GM23248 (cell line): ENCODE measurements around the gene APH1A. TPM values are rescaled to one million over a fixed set of nuclear protein-coding genes. Genes with fewer than 3 reads are reported as not detected.
"Not testable (repeated sequence)": the region's sequence is repeated elsewhere in the genome, so short reads cannot be mapped to it uniquely, and the experiment has no call there.

Experiments used
- DNase-seq: peaks from one replicate; pipeline ENCODE4 v3.0.0-alpha.2; 2015
- H2AFZ ChIP-seq: fragments of 200-600 bp; sonication (generic); 2 replicates; pipeline ENCODE4 v1.6.1; 2016; ENCODE audit warnings: antibody characterized with exemption
- H3F3A ChIP-seq: fragments of 200-600 bp; sonication (generic); 2 replicates; pipeline ENCODE4 v1.6.1; 2016; ENCODE audit warnings: mild to moderate bottlenecking, antibody characterized with exemption, mixed run types; ENCODE audit not compliant: insufficient read depth
- H3K27ac ChIP-seq: fragments of 200-600 bp; sonication (generic); 2 replicates; pipeline ENCODE4 v1.5.1; 2016; ENCODE audit warnings: mild to moderate bottlenecking
- H3K27me3 ChIP-seq: fragments of 200-600 bp; sonication (generic); replicated peaks from 2 replicates; pipeline ENCODE4 v1.6.1; 2016; ENCODE audit warnings: mild to moderate bottlenecking; ENCODE audit not compliant: insufficient read depth
- H3K36me3 ChIP-seq: fragments of 200-600 bp; sonication (generic); 2 replicates; pipeline ENCODE4 v1.6.1; 2016; ENCODE audit warnings: low read depth, mild to moderate bottlenecking
- H3K4me1 ChIP-seq: fragments of 200-600 bp; sonication (generic); 2 replicates; pipeline ENCODE4 v1.6.1; 2016; ENCODE audit warnings: mild to moderate bottlenecking; ENCODE audit not compliant: insufficient read depth
- H3K4me2 ChIP-seq: fragments of 200-600 bp; sonication (generic); one replicate; pipeline ENCODE4 v1.6.1; 2016; ENCODE audit warnings: mild to moderate bottlenecking; ENCODE audit not compliant: unreplicated experiment
- H3K4me3 ChIP-seq: fragments of 200-600 bp; sonication (generic); 2 replicates; pipeline ENCODE4 v1.5.1; 2016; ENCODE audit warnings: mild to moderate bottlenecking
- H3K79me2 ChIP-seq: fragments of 200-600 bp; sonication (generic); 2 replicates; pipeline ENCODE4 v1.6.1; 2016; ENCODE audit warnings: mild to moderate bottlenecking; ENCODE audit not compliant: insufficient read depth
- H3K9ac ChIP-seq: fragments of 200-600 bp; sonication (generic); 2 replicates; pipeline ENCODE4 v1.6.1; 2016; ENCODE audit warnings: mild to moderate bottlenecking
- H3K9me2 ChIP-seq: fragments of 200-600 bp; sonication (generic); 2 replicates; pipeline ENCODE4 v1.6.1; 2016; ENCODE audit warnings: mixed run types, mild to moderate bottlenecking, moderate library complexity; ENCODE audit not compliant: insufficient read depth
- H3K9me3 ChIP-seq: fragments of 200-600 bp; sonication (generic); one replicate; pipeline ENCODE4 v1.6.1; 2017; ENCODE audit warnings: low read depth
- H4K20me1 ChIP-seq: fragments of 200-600 bp; sonication (generic); 2 replicates; pipeline ENCODE4 v1.6.0; 2016; ENCODE audit not compliant: insufficient read depth
- EZH2 ChIP-seq: fragments of 200-600 bp; sonication (generic); IDR thresholded peaks from 2 replicates; pipeline ENCODE4 v1.6.1; 2018; ENCODE audit warnings: antibody characterized with exemption, mild to moderate bottlenecking; ENCODE audit not compliant: insufficient read depth, poor library complexity, severe bottlenecking
- EZH2phosphoT487 ChIP-seq: fragments of 200-600 bp; sonication (generic); IDR thresholded peaks from 2 replicates; pipeline ENCODE4 v1.6.1; 2018; ENCODE audit warnings: antibody characterized with exemption, moderate library complexity, mild to moderate bottlenecking, low read depth; ENCODE audit not compliant: insufficient read depth
- WGBS, 2 experiments: methylation state at CpG; one replicate each; pipeline ENCODE4 v1.1.6; 2015 to 2017; ENCODE audit warnings: low lambda C conversion rate in 2 of 2, low coverage in 1 of 2; ENCODE audit errors: missing lambda C conversion rate in 2 of 2; 5-methylcytosine and 5-hydroxymethylcytosine counted together
- in situ Hi-C: fragments of 300-500 bp; cut with MboI; formaldehyde crosslinking; loops from 2 replicates; pipeline ENCODE4 v1.15.0; 2020
- polyA plus RNA-seq: library from polyadenylated mRNA; unstranded; fragments of >200 nt; fragmentation: Nextera tagmentation; extraction: Ambion mirVana; gene quantifications from 2 replicates; pipeline ENCODE4 v1.2.1, GENCODE V29; 2016
- total RNA-seq: library from RNA; depleted of rRNA; stranded (reverse); fragments of >200 nt; shearing (Covaris generic); gene quantifications from 2 replicates; pipeline ENCODE4 v1.2.3, GENCODE V29; 2014

Gene APH1A
- total and polyA plus RNA-seq, 2 experiments from 2014 or later = 32.4 to 104 TPM

DNA sequence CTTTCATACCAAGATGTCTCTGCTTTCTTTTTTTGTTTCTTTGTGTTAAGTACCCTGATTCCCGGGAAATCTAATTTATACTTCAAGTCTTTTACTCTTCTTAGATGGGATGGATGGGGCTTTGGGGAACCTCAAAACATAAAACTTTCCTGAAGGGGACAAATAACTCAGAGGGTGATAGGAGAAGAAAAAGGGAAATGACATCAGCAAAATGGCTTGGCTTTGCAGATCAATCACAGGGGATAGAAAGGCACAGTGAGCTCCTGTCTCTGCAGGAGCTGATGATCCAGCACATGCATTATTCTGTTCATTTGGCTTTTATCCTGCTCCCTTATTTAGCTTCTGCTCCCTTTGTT, 12.6 kb downstream of the APH1A start:
- Histone ChIP-seq H2AFZ (peak overlapping the region; percentile 92), H4K20me1 (no peaks in the 10 kb centered on the region), H3K4me2 (peak overlapping the region; percentile 82), H3K9me3 (no peaks in the 10 kb centered on the region), H3K4me3 (peak overlapping the region; percentile 63), H3K9ac (peak overlapping the region; percentile 64), H3K9me2 (no peaks in the 10 kb centered on the region), H3K27ac (peak overlapping the region; percentile 27; the same call in 1 of the 2 replicates), H3K36me3 (no peaks in the 10 kb centered on the region), H3K4me1 (peaks cover 11% of the 10 kb centered on the region), H3K79me2 (no peaks in the 10 kb centered on the region), H3K27me3 (no peaks in the 10 kb centered on the region; the same call in none of the 2 replicates), H3F3A (peaks cover 15% of the 10 kb centered on the region)
- in situ Hi-C loops = no loop called here
- DNase-seq = no peak
- no peak for TF ChIP-seq EZH2
- no peak for TF ChIP-seq EZH2phosphoT487
- 0 to 3% methylated on average over 1 of the region's 1 CpG for WGBS, 2 experiments

DNA sequence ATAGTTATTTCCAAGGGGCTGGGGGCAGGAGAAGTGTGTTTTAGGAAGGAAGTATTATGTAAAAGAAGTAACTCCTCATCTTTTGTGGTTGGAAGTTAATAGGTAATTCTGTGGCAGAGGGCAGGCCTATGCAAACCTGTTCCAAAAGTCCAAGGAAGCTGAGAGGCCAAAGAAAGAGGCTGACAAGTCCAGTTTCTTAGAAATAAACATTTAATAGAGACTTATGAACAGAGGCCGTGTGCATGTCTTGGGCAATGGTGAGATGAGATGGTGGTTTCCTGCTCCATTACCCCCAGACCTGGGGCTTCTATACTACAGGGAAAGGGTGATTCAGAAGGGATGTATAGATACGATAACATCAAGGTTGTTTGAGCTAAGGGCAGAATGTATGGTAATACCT, 18.9 kb downstream of the APH1A start:
- Histone ChIP-seq H2AFZ (no peak overlapping the region), H3K4me1 (no peaks in the 10 kb centered on the region), H3K27ac (no peak overlapping the region), H3K4me2 (no peak overlapping the region), H3K9me3 (no peaks in the 10 kb centered on the region), H3K27me3 (no peaks in the 10 kb centered on the region), H3K9ac (no peak overlapping the region), H3K9me2 (no peaks in the 10 kb centered on the region), H4K20me1 (no peaks in the 10 kb centered on the region), H3F3A (peaks cover 2% of the 10 kb centered on the region), H3K4me3 (no peak overlapping the region), H3K36me3 (no peaks in the 10 kb centered on the region), H3K79me2 (no peaks in the 10 kb centered on the region)
- DNase-seq = no peak
- 75 to 84% methylated on average over 2 of the region's 2 CpGs for WGBS, 2 experiments
- no peak for TF ChIP-seq EZH2phosphoT487
- no peak for TF ChIP-seq EZH2
- in situ Hi-C loops = no loop called here

- Histone ChIP-seq H3K9me3 (no peaks in the 10 kb centered on the region), H3K9me2 (no peaks in the 10 kb centered on the region), H3F3A (no peaks in the 10 kb centered on the region), H3K27me3 (no peaks in the 10 kb centered on the region), H2AFZ (no peak overlapping the region), H3K36me3 (no peaks in the 10 kb centered on the region), H3K4me2 (no peak overlapping the region), H3K9ac (no peak overlapping the region), H3K4me3 (no peak overlapping the region), H3K4me1 (no peaks in the 10 kb centered on the region), H4K20me1 (no peaks in the 10 kb centered on the region), H3K27ac (no peak overlapping the region), H3K79me2 (no peaks in the 10 kb centered on the region)
- DNase-seq = no peak
- in situ Hi-C loops = no loop called here
- TF ChIP-seq EZH2phosphoT487 (no peak), EZH2 (no peak)
- 88 to 96% methylated on average over 3 of the region's 3 CpGs for WGBS, 2 experiments
Observed at GRCh38 chr1:150243003-150243402, 25.8 kb downstream of the APH1A start.

GRCh38 chr1:150237746-150238145, 31.1 kb downstream of the APH1A start:
- H3K27me3 ChIP-seq = no peaks in the 10 kb centered on the region
- no peak for TF ChIP-seq EZH2
- TF ChIP-seq EZH2phosphoT487 = no peak
- no peak overlapping the region for H3K4me2 ChIP-seq
- no peak overlapping the region for H3K4me3 ChIP-seq
- no peaks in the 10 kb centered on the region for H3K9me2 ChIP-seq
- no peak for DNase-seq
- peaks cover 22% of the 10 kb centered on the region for H3K79me2 ChIP-seq
- H2AFZ ChIP-seq = no peak overlapping the region
- H3K36me3 ChIP-seq = no peaks in the 10 kb centered on the region
- H4K20me1 ChIP-seq = no peaks in the 10 kb centered on the region
- H3K4me1 ChIP-seq = peaks cover 6% of the 10 kb centered on the region; the same call in 1 of the 2 replicates
- no peaks in the 10 kb centered on the region for H3K9me3 ChIP-seq
- no peak overlapping the region for H3K27ac ChIP-seq
- in situ Hi-C loops = no loop called here
- peaks cover 10% of the 10 kb centered on the region for H3F3A ChIP-seq
- 93% methylated on average over 21 of the region's 21 CpGs for WGBS, 2 experiments
- H3K9ac ChIP-seq = no peak overlapping the region

- WGBS, 2 experiments = 94% methylated on average over 13 of the region's 13 CpGs
- Histone ChIP-seq H2AFZ (peak overlapping the region; percentile 89), H3K4me2 (peak overlapping the region; percentile 86), H3K9ac (peak overlapping the region; percentile 95), H3K4me3 (peak overlapping the region; percentile 93), H3K79me2 (peaks cover 28% of the 10 kb centered on the region), H3F3A (peaks cover 10% of the 10 kb centered on the region), H3K27ac (peak overlapping the region; percentile 79; the same call in 1 of the 2 replicates)
- H3K9me2 ChIP-seq, DNase-seq, H3K36me3 ChIP-seq, H3K9me3 ChIP-seq, H3K4me1 ChIP-seq, H3K27me3 ChIP-seq, H4K20me1 ChIP-seq, in situ Hi-C loops: not testable (repeated sequence)
Observed at GRCh38 chr1:150237176-150237575, 31.6 kb downstream of the APH1A start.
